H1 (cell line): Measurements from ENCODE around the gene MRPS5. TPM values are rescaled to one million over a fixed set of nuclear protein-coding genes. Genes with fewer than 3 reads are reported as not detected.

Experiments
- CTCF ChIA-PET: fragments of 300-600 bp; sonication (Branson Sonifier 250); formaldehyde crosslinking; loops from one replicate; lab custom pipeline; 2021; ENCODE audit not compliant: partially characterized antibody; lab: Charles Lee
- POLR2A ChIA-PET: fragments of 300-600 bp; sonication (Branson Sonifier 250); formaldehyde crosslinking; loops from one replicate; lab custom pipeline; 2021; ENCODE audit warnings: inconsistent platforms; ENCODE audit not compliant: partially characterized antibody; lab: Charles Lee
- DNase-seq, 2 experiments: peaks; one replicate each; pipeline versions ENCODE4 v3.0.0 to v3.0.0-alpha.2; 2010 to 2022; ENCODE audit warnings: low spot score in 2 of 2, low read depth in 1 of 2, mixed read lengths in 1 of 2
- FAIRE-seq: peaks from 2 replicates; lab custom pipeline; 2011; peaks lifted over from hg19 to GRCh38; lab: Jason Lieb, UNC
- H2AFZ ChIP-seq: 2 replicates; pipeline ENCODE4 v1.8.1; 2012; ENCODE audit warnings: low read length, inconsistent platforms
- H2AK5ac ChIP-seq: 2 replicates; pipeline ENCODE4 v1.6.1; 2013; ENCODE audit warnings: low read depth, low read length
- H2BK120ac ChIP-seq: replicated peaks from 2 replicates; pipeline ENCODE3; 2013; ENCODE audit warnings: low read depth, low read length, inconsistent platforms
- H2BK12ac ChIP-seq: 2 replicates; pipeline ENCODE4 v1.6.1; 2013; ENCODE audit warnings: low read depth, low read length
- H2BK15ac ChIP-seq: 2 replicates; pipeline ENCODE4 v1.6.1; 2013; ENCODE audit warnings: low read length
- H2BK20ac ChIP-seq: 2 replicates; pipeline ENCODE4 v1.6.1; 2013; ENCODE audit warnings: low read length
- H2BK5ac ChIP-seq: 2 replicates; pipeline ENCODE4 v1.6.1; 2013; ENCODE audit warnings: low read depth, low read length
- H3K14ac ChIP-seq: 2 replicates; pipeline ENCODE4 v1.6.1; 2013; ENCODE audit warnings: inconsistent platforms; ENCODE audit not compliant: insufficient read length
- H3K18ac ChIP-seq: 2 replicates; pipeline ENCODE4 v1.6.1; 2013; ENCODE audit warnings: low read length; ENCODE audit errors: extremely low read depth
- H3K23ac ChIP-seq: 2 replicates; pipeline ENCODE4 v1.6.1; 2013; ENCODE audit warnings: inconsistent platforms; ENCODE audit not compliant: insufficient read length
- H3K23me2 ChIP-seq: 2 replicates; pipeline ENCODE4 v1.6.1; 2013; ENCODE audit warnings: low read depth, low read length
- H3K27ac ChIP-seq: 2 replicates; pipeline ENCODE4 v1.6.1; 2011; ENCODE audit warnings: low read depth, low read length, inconsistent platforms
- H3K27me3 ChIP-seq, 4 experiments: replicated peaks in 1 of 4; 1 replicate in 1 of 4; 2 replicates in 3 of 4; pipeline versions ENCODE4 v1.6.1 to v1.8.1; 2011 to 2013; ENCODE audit warnings: low read length in 3 of 4, mild to moderate bottlenecking in 3 of 4, inconsistent platforms in 2 of 4, mixed read lengths in 2 of 4, moderate library complexity in 1 of 4; ENCODE audit not compliant: control insufficient read depth in 3 of 4, insufficient read depth in 3 of 4; ENCODE audit errors: extremely low read depth in 1 of 4
- H3K36me3 ChIP-seq, 4 experiments: 2 replicates each; pipeline versions ENCODE4 v1.6.1 to v1.8.1; 2011 to 2013; ENCODE audit warnings: mild to moderate bottlenecking in 4 of 4, low read length in 3 of 4, moderate library complexity in 2 of 4, control low read depth in 1 of 4, inconsistent platforms in 1 of 4; ENCODE audit not compliant: insufficient read depth in 4 of 4, control insufficient read depth in 2 of 4
- H3K4ac ChIP-seq: replicated peaks from 2 replicates; pipeline ENCODE3; 2013; ENCODE audit warnings: low read length, low read depth, mixed read lengths, inconsistent platforms; ENCODE audit not compliant: insufficient read length
- H3K4me1 ChIP-seq, 4 experiments: replicated peaks in 1 of 4; 1 replicate in 1 of 4; 2 replicates in 3 of 4; pipeline versions ENCODE4 v1.6.1 to v1.8.1; 2011 to 2013; ENCODE audit warnings: low read length in 3 of 4, inconsistent platforms in 2 of 4, mixed read lengths in 1 of 4; ENCODE audit not compliant: insufficient read depth in 4 of 4, control insufficient read depth in 3 of 4
- H3K4me2 ChIP-seq, 2 experiments: 2 replicates each; pipeline versions ENCODE4 v1.6.1 to v1.8.1; 2011 to 2013; ENCODE audit warnings: low read depth in 2 of 2, low read length in 2 of 2, control low read depth in 1 of 2, inconsistent platforms in 1 of 2, mild to moderate bottlenecking in 1 of 2; ENCODE audit not compliant: insufficient read depth in 1 of 2
- H3K4me3 ChIP-seq, 4 experiments: fragments of 200-600, 300-600 bp in 1 of 4; sonication (generic), shearing (Covaris generic), sonication (Bioruptor Twin) in 1 of 4; 2 replicates each; pipeline versions ENCODE4 v1.5.1 to v1.8.1; 2011 to 2016; ENCODE audit warnings: low read length in 4 of 4, low read depth in 3 of 4, control low read depth in 2 of 4, inconsistent platforms in 2 of 4, mild to moderate bottlenecking in 2 of 4, mixed read lengths in 1 of 4, moderate library complexity in 1 of 4; ENCODE audit not compliant: insufficient read depth in 2 of 4; ENCODE audit errors: extremely low read depth in 1 of 4
- H3K56ac ChIP-seq: replicated peaks from 2 replicates; pipeline ENCODE3; 2013; ENCODE audit warnings: low read depth, mild to moderate bottlenecking, mixed read lengths, low read length, inconsistent platforms; ENCODE audit not compliant: insufficient read length
- H3K79me1 ChIP-seq: 2 replicates; pipeline ENCODE4 v1.6.1; 2013; ENCODE audit warnings: low read depth, low read length, control low read depth
- H3K79me2 ChIP-seq, 2 experiments: 2 replicates each; pipeline versions ENCODE4 v1.6.1 to v1.8.1; 2012 to 2013; ENCODE audit warnings: low read length in 2 of 2, mild to moderate bottlenecking in 2 of 2, inconsistent platforms in 1 of 2; ENCODE audit not compliant: insufficient read depth in 2 of 2, control insufficient read depth in 1 of 2
- H3K9ac ChIP-seq, 4 experiments: replicated peaks in 1 of 4; 1 replicate in 1 of 4; 2 replicates in 3 of 4; pipeline versions ENCODE4 v1.6.1 to v1.8.1; 2011 to 2013; ENCODE audit warnings: low read depth in 3 of 4, low read length in 3 of 4, control low read depth in 2 of 4, mild to moderate bottlenecking in 2 of 4, moderate library complexity in 2 of 4, inconsistent platforms in 1 of 4; ENCODE audit errors: extremely low read depth in 1 of 4
- H3K9me3 ChIP-seq, 2 experiments: 2 replicates each; pipeline versions ENCODE4 v1.6.1 to v1.8.1; 2012 to 2013; ENCODE audit warnings: mild to moderate bottlenecking in 2 of 2, moderate library complexity in 2 of 2, control low read depth in 1 of 2, inconsistent platforms in 1 of 2, low read depth in 1 of 2, low read length in 1 of 2, mixed read lengths in 1 of 2; ENCODE audit not compliant: insufficient read depth in 2 of 2
- H4K20me1 ChIP-seq, 2 experiments: replicated peaks in 1 of 2; 2 replicates each; pipeline versions ENCODE3 to v1.8.1; 2011 to 2013; ENCODE audit warnings: inconsistent platforms in 2 of 2, low read length in 2 of 2, mild to moderate bottlenecking in 1 of 2; ENCODE audit not compliant: insufficient read depth in 2 of 2, control insufficient read depth in 1 of 2
- H4K5ac ChIP-seq: 2 replicates; pipeline ENCODE4 v1.6.1; 2013; ENCODE audit warnings: low read length, low read depth, mixed read lengths, inconsistent platforms; ENCODE audit not compliant: insufficient read length
- H4K8ac ChIP-seq: 2 replicates; pipeline ENCODE4 v1.8.0; 2013; ENCODE audit warnings: mild to moderate bottlenecking, moderate library complexity, low read length, inconsistent platforms; ENCODE audit not compliant: insufficient read depth; ENCODE audit errors: extremely low read depth
- H4K91ac ChIP-seq: replicated peaks from 2 replicates; pipeline ENCODE3; 2013; ENCODE audit warnings: low read length, mixed read lengths, inconsistent platforms; ENCODE audit not compliant: insufficient read length
- EZH2 ChIP-seq: fragments of 200-600 bp; sonication (generic); IDR thresholded peaks from 2 replicates; pipeline ENCODE4 v1.7.1; 2012; ENCODE audit warnings: low read depth, mild to moderate bottlenecking, moderate library complexity, low read length, inconsistent platforms; ENCODE audit not compliant: severe bottlenecking
- JUND ChIP-seq: IDR thresholded peaks from 2 replicates; pipeline ENCODE4 v1.6.1; 2011; ENCODE audit warnings: mild to moderate bottlenecking, improper control_type of control experiment, low read length
- NRF1 ChIP-seq: IDR thresholded peaks from 2 replicates; pipeline ENCODE4 v1.6.1; 2011; ENCODE audit warnings: mild to moderate bottlenecking, low read depth, low read length, improper control_type of control experiment
- WGBS, 2 experiments: shearing (Covaris generic) in 1 of 2; methylation state at CpG; one replicate each; pipeline versions ENCODE4 v1.1.6 to v1.1.7; 2013 to 2015; ENCODE audit warnings: low lambda C conversion rate in 2 of 2, mixed read lengths in 2 of 2, inconsistent platforms in 1 of 2, low coverage in 1 of 2, missing lambda C conversion rate in 1 of 2; ENCODE audit not compliant: insufficient replicate concordance in 2 of 2, insufficient coverage in 1 of 2, insufficient read length in 1 of 2; ENCODE audit errors: extremely low coverage in 1 of 2, missing lambda C conversion rate in 1 of 2; 5-methylcytosine and 5-hydroxymethylcytosine counted together
- polyA plus RNA-seq, 7 experiments: library from polyadenylated mRNA; depleted of rRNA in 3 of 7; stranded (reverse) in 5 of 7; unstranded in 2 of 7; fragments of >200 nt in 5 of 7; fragments of 200-250 nt in 2 of 7; gene quantifications; 1 replicate in 5 of 7; 2 replicates in 1 of 7; 4 replicates in 1 of 7; pipeline versions ENCODE4 v1.2.1 to v1.2.3, GENCODE V29; 2011 to 2013; ENCODE audit warnings: missing spikeins in 2 of 7, mixed read lengths in 2 of 7
- total RNA-seq: library from RNA; stranded (reverse); fragmentation: NEBNext Ultra II Directional; extraction: Animal tissue kit (Norgen Biotek cat#: 25700); gene quantifications from 2 replicates; pipeline ENCODE4 v1.2.1, GENCODE V29; 2021

Gene MRPS5
- total and polyA plus RNA-seq, 2 of the 8 experiments (the other 6 are each of a cell fraction or from before 2014, with no cell fraction given), result 36.7 to 53.0 TPM

- H3K56ac ChIP-seq, result no peak overlapping the region
- no peaks in the 10 kb centered on the region for H3K23me2 ChIP-seq
- H3K9ac ChIP-seq, result no peak overlapping the region
- H2AK5ac ChIP-seq, result no peak overlapping the region
- H4K8ac ChIP-seq, result no peak overlapping the region
- H2BK12ac ChIP-seq, result no peak overlapping the region
- no peak overlapping the region for H4K91ac ChIP-seq
- H2AFZ ChIP-seq, result no peak overlapping the region
- CTCF ChIA-PET, result interaction anchor here (1.3 to 2.2 kb wide), 4 partner anchors 10 to 63 kb away, joined by 3 to 10 read pairs (median 6); no protein-coding TSS in a partner anchor
- FAIRE-seq (no peak), DNase-seq (no peak)
- H3K27me3 ChIP-seq, result no peaks in the 10 kb centered on the region
- H3K18ac ChIP-seq, result no peak overlapping the region
- H2BK5ac ChIP-seq, result no peak overlapping the region
- no peaks in the 10 kb centered on the region for H4K20me1 ChIP-seq
- no peak overlapping the region for H3K27ac ChIP-seq
- H3K4me3 ChIP-seq, result no peak overlapping the region
- H4K5ac ChIP-seq, result no peak overlapping the region
- no peak overlapping the region for H2BK120ac ChIP-seq
- H3K4me2 ChIP-seq, result no peak overlapping the region
- peaks cover 80 to 93% of the 10 kb centered on the region in 2 experiments for H3K9me3 ChIP-seq
- no peak overlapping the region for H3K4ac ChIP-seq
- H2BK15ac ChIP-seq, result no peak overlapping the region
- H2BK20ac ChIP-seq, result no peak overlapping the region
- WGBS, 2 experiments, result 83% methylated on average over 13 of the region's 13 CpGs; no CpG with 5 or more reads in 1 of the 2 experiments
- H3K79me1 ChIP-seq, result no peaks in the 10 kb centered on the region
- no peak overlapping the region for H3K23ac ChIP-seq
- no peak overlapping the region for H3K14ac ChIP-seq
- no peaks in the 10 kb centered on the region for H3K79me2 ChIP-seq
- H3K36me3 ChIP-seq, result no peaks in the 10 kb centered on the region
- POLR2A ChIA-PET, result no interaction called here
- no peaks in the 10 kb centered on the region; a peak in 1 of 7 replicates for H3K4me1 ChIP-seq
- TF ChIP-seq EZH2, result no peak
- TF ChIP-seq JUND, result no peak
- no peak for TF ChIP-seq NRF1
These were observed 68.7 kb downstream of the MRPS5 start for GRCh38 chr2:95052804-95053479.
